ENCODE results near the gene IL21R. TPM values are rescaled to one million over a fixed set of nuclear protein-coding genes. Genes with fewer than 3 reads are reported as not detected.

IL21R gene
- polyA plus RNA-seq (ENCODE audit: insufficient read length in 3 of 3): under 1 TPM; 0.12 to 0.22 (median 0.18) TPM

DNA sequence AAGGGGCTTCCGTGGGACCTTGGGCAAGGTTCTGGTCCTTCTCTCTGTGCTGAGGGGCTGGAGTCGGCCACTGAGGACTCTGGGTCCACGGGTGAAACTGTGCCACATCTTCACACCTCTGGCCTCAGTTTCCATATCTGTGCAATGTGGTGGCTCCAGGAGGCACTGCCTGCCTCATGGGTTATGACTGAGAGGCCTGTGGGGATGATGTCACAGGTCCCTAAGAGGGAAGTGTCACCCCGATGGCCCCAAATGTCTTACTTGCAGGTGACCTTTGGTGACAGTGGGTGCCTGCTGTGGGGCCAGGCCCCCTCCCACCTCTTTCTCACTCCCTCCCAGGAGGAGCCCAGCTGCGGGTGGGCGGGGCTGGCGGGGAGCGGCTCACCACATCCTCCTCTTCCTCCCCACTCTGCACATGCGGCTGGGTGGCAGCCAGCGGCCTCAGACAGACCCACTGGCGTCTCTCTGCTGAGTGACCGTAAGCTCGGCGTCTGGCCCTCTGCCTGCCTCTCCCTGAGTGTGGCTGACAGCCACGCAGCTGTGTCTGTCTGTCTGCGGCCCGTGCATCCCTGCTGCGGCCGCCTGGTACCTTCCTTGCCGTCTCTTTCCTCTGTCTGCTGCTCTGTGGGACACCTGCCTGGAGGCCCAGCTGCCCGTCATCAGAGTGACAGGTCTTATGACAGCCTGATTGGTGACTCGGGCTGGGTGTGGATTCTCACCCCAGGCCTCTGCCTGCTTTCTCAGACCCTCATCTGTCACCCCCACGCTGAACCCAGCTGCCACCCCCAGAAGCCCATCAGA is at the start of gene IL21R:
TSS of gene IL21R (plus strand) at position 407 of the 801 bp plus-strand sequence. CDS start 27,898 bp downstream, outside the sequence.
- DNase-seq (ENCODE audit: low read depth in 3 of 3, low spot score in 2 of 3): no peak

DNA sequence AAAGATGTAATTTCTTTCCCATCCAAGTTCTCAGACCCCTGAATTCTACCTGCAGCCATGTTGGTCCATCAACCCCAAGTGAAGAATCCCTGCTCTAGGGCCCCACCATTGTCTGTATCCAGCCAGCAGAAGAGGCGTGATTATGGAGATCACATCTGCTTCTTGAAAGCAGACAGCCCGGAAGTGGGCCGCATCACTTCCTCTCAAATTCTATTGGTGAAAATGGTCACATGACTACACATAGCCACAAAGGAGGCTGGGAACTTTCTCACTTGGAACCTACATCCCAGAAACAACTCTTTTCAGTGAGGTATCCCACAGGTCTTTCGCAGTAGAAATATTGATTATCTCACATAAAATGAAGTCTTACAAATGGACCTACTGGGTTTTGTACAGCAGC is 48.1 kb upstream of the IL21R start:
- no peak for DNase-seq (ENCODE audit: low read depth in 3 of 3, low spot score in 2 of 3)

DNA sequence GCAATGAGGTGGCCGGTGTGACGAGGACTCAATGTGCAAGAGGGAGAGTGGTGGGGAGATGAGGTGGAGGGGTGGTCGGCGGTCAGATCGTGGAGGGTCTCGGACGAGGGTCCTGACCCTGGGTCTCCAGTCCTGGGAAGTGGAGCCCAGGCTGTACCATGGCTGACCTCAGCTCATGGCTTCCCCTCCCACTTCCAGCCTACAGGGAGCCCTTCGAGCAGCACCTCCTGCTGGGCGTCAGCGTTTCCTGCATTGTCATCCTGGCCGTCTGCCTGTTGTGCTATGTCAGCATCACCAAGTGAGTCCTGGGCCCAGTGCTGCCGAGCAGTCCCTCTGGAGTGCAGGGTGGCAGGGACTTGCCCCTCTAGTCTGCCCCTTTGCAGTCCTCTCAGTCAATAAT is 46.4 kb upstream of the IL21R start:
- no peak for DNase-seq (ENCODE audit: low read depth in 3 of 3, low spot score in 2 of 3)

DNA sequence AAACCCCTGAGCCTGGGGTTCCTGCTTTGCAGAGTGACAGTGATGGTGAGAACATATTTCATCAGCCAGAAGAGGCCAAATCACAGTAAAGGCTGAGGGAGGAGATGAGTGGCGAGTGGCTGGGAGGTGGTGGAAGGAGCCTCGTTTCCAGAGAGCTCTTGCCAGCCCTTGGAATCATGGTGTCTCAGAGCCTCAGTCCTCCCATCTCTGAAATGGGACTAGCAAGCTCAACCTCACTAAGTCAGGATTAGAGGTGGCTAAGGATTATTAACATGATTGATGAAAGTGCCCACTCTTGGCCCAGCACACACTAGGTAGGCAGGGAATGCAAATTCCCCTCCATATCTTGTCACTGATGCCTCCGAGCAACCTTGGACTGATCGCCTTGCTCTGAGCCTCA is 45.2 kb upstream of the IL21R start:
- DNase-seq (ENCODE audit: low read depth in 3 of 3, low spot score in 2 of 3): no peak

DNA sequence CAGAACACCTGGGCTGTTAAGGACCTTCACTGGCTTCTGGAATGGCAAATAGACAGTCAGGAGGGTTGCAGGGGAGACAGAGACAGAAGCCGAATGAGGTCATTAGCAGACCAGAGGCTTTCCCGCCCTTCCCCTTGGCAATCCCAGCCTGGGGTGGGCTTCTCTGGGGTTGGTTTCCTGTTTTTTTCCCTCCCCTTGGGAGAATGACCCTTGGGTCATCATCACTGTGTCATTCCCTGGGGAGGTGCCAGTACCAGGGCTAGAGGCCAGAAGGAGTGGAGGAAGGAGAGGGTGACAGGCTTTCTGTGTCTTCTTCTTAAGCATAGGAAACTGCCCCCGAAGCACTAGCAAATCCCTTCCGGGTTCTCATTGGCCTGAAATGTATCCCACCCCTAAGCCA is 42.9 kb upstream of the IL21R start:
- no peak for DNase-seq (ENCODE audit: low read depth in 3 of 3, low spot score in 2 of 3)

DNA sequence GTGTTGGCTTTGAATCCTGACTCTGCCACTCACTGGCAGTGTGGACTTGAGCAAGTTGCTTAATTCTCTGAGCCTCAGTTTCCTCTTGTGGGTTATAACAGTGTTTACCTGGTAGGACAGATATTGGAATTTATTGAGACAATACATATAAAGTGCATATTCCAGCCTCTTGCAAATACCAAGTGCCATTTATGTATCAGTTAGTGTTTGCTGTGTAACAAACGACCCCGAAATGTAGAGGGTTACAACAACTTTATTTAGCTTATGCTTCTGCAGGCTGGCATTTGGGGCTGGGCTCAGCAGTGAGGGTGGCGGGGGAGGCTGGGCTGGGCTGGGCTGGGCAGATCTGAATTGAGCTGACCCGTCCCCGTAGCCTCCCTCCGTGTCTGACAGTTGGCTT is 42.4 kb upstream of the IL21R start:
- no peak for DNase-seq (ENCODE audit: low read depth in 3 of 3, low spot score in 2 of 3)

DNA sequence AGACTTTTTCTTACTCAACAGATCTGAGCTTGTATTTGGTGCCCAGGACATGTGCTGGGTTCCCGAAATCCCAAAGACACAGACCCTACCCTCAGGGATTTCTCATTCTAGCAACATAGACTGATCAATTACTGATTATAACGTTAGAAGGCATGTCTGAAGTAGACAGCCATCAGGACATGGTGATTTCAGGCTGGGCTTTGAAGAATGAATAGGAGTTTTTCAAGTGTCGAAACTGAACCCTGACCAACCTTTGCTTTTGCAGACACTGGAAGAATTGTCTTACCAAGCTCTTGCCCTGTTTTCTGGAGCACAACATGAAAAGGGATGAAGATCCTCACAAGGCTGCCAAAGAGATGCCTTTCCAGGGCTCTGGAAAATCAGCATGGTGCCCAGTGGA is 40.0 kb upstream of the IL21R start:
- no peak for DNase-seq (ENCODE audit: low read depth in 3 of 3, low spot score in 2 of 3)

DNA sequence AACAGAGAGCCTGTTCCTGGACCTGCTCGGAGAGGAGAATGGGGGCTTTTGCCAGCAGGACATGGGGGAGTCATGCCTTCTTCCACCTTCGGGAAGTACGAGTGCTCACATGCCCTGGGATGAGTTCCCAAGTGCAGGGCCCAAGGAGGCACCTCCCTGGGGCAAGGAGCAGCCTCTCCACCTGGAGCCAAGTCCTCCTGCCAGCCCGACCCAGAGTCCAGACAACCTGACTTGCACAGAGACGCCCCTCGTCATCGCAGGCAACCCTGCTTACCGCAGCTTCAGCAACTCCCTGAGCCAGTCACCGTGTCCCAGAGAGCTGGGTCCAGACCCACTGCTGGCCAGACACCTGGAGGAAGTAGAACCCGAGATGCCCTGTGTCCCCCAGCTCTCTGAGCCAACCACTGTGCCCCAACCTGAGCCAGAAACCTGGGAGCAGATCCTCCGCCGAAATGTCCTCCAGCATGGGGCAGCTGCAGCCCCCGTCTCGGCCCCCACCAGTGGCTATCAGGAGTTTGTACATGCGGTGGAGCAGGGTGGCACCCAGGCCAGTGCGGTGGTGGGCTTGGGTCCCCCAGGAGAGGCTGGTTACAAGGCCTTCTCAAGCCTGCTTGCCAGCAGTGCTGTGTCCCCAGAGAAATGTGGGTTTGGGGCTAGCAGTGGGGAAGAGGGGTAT is 39.3 kb upstream of the IL21R start:
- no peak for DNase-seq (ENCODE audit: low read depth in 3 of 3, low spot score in 2 of 3)

DNA sequence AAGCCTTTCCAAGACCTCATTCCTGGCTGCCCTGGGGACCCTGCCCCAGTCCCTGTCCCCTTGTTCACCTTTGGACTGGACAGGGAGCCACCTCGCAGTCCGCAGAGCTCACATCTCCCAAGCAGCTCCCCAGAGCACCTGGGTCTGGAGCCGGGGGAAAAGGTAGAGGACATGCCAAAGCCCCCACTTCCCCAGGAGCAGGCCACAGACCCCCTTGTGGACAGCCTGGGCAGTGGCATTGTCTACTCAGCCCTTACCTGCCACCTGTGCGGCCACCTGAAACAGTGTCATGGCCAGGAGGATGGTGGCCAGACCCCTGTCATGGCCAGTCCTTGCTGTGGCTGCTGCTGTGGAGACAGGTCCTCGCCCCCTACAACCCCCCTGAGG is 38.7 kb upstream of the IL21R start:
- no peak for DNase-seq (ENCODE audit: low read depth in 3 of 3, low spot score in 2 of 3)

DNA sequence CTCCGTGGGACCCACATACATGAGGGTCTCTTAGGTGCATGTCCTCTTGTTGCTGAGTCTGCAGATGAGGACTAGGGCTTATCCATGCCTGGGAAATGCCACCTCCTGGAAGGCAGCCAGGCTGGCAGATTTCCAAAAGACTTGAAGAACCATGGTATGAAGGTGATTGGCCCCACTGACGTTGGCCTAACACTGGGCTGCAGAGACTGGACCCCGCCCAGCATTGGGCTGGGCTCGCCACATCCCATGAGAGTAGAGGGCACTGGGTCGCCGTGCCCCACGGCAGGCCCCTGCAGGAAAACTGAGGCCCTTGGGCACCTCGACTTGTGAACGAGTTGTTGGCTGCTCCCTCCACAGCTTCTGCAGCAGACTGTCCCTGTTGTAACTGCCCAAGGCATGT is 38.2 kb upstream of the IL21R start:
- no peak for DNase-seq (ENCODE audit: low read depth in 3 of 3, low spot score in 2 of 3)

DNA sequence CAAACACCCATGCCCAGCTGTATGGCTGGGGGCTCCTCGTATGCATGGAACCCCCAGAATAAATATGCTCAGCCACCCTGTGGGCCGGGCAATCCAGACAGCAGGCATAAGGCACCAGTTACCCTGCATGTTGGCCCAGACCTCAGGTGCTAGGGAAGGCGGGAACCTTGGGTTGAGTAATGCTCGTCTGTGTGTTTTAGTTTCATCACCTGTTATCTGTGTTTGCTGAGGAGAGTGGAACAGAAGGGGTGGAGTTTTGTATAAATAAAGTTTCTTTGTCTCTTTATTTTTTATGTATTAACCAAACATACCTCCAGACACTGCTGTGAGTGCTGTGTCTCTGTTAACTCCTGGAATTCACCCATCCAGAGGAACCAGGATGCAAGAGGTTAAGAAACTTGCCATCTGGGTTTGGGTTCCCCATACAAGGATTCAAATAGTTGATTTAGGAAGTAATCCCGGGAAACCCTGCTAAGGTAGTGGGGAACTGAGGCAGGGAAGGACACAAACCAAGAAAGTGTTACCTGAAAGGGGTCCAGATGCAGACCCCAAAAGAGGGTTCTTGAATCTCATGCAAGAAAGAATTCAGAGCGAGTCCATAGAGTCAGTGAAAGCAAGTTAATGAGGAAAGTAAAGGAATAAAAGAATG is 37.4 kb upstream of the IL21R start:
- no peak for DNase-seq (ENCODE audit: low read depth in 3 of 3, low spot score in 2 of 3)

DNA sequence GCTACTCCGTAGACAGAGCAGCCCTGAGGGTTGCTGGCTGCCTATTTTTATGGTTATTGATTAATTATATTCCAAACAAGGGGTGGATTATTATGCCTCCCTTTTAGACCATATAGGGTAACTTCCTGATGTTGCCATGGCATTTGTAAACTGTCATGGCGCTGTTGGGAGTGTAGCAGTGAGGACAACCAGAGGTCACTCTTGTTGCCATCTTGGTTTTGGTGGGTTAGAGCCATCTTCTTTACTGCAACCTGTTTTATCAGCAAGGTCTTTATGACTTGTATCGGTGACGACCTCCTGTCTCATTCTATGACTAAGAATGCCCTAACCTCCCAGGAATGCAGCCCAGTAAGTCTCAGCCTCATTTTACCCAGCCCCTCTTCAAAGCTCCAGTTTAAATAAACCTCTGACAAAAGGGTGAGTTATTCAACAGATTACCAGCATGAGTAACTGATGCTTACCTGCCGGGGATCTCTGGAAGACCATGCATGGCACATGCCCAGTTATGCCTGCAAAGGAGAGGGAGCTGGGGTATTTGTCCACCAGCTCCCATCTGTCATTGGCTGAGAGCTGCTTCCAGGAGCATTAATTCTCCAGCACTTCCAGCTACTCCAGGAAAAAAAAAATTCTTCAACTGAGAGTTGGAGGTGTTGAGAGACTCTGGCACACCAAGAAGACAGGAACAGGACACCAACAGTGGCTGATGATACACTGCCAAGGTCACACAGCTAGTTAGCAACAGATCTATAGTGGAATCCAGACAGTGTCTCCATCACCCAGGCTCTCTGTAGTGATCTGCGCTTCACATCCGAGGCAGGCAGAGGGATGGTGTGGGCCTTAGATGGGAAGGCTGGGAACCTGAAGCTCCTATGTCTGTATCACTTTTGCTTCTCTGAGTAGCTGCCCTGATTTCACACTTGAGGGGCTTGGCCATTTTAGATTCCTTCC is 36.6 kb upstream of the IL21R start:
- no peak for DNase-seq (ENCODE audit: low read depth in 3 of 3, low spot score in 2 of 3)

DNA sequence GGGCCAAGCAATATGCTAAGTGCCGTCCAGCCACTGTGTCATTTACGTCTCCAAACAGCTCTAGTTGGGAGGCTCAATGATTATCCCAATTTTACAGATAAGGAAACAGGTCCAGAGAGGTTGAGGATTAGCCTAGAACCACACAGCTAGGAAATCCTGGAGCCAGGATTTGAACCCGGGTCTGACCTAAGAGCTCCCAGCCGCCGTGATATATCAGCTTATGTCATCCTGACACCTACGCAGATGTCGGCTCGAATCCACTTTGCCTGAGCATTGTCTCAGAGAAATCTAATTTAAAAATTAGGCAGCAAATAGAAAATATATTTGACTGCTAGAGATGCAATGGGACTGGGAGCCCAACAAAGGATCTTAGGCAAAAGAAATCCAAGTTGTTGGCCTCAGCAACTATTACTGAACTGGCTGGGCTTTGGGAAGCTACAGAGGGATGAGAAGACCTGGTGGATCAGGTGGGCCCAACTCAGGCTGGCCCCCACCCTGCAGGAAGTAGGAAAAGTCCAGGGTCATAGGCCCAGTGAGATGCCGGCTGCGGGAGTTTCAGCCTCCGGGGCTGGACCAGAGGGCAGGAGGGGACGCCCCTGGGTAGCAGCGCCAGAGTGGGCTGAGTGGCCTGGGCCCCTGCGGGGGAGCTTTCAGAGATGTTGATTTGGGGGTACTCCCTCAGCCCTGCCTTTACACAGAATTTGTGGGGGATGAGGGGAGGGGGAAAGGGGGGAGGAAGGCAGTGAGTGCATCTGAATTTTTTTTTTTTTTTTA is 35.1 kb upstream of the IL21R start:
- no peak for DNase-seq (ENCODE audit: low read depth in 3 of 3, low spot score in 2 of 3)

DNA sequence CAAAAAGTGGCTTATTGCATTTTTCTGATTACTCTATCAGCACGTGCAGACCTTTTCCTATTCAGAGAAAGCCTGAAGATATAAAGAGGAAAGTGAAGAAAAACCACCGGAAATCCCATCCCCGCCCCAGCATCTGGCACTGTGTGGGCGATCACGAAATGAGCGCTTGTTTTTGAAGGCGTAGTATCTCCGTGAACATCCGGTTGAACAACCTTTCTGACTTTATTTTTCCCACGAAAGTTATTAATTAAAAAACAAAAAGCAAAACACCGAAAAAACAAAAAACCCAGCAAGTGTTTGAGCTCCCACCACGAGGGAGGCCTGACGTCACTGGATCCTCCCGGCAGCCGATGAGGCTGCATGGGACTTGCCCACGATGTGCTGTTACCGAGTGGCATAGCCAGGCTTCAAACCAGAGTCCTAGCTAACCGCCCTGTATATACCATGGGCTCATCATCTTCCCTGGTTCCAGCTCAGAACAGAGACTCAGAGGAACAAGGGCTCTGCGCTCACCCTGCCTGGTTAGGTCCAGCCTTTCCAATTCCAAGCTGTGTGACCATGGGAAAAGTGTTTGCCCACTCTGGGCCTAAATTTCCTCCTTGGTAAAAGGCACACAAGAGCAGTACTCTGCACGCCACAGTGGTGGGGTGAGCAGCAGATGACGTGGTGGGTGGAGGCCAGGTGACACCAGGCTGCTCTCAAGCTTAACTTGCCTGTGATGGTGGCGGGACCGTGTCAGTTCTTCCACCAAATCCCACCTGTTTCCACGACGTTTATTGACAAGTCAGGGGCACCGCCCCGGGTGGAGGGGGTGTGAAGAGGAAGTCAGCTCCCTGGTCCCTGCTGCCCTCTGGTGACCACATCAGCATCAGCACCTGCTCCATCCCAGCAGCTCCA is 34.3 kb upstream of the IL21R start:
- DNase-seq (ENCODE audit: low read depth in 3 of 3, low spot score in 2 of 3): peak in 2 of 3 donors; percentile 3 to 15

DNA sequence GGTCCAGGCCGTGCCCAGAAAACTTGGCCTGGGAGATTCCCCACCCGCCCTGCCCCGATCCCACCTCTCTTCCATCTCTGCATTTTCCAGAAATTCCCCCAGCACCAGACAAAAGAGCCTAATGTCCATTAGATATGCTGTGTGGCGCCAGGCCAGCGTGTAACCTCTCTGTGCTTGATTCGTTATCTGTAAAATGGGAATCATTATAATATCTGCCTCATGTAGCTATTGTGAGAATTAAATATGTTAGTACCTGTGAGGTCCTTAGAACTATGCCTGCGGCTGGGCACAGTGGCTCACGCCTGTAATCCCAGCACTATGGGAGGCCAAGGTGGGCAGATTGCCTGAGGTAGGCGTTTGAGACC is 33.6 kb upstream of the IL21R start:
- DNase-seq (ENCODE audit: low read depth in 3 of 3, low spot score in 2 of 3): no peak

DNA sequence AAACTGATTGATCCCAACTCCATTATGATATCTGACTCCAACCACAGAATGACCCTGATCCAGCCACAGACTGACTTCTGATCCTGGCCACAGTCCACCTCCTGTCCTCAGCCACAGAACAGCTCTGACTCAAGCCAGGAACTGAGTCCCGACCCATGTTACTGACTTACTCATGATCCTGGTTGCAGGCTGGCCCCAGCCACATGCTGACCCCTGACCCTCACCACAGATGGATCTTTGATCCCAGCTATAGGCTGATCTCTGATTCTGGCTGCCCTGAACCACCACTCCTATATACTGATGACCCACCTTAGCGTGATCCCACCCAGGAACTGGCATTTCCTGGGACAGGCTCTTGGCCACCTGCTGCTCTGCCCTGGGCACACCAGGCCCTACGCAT is 32.2 kb upstream of the IL21R start:
- DNase-seq (ENCODE audit: low read depth in 3 of 3, low spot score in 2 of 3): no peak

DNA sequence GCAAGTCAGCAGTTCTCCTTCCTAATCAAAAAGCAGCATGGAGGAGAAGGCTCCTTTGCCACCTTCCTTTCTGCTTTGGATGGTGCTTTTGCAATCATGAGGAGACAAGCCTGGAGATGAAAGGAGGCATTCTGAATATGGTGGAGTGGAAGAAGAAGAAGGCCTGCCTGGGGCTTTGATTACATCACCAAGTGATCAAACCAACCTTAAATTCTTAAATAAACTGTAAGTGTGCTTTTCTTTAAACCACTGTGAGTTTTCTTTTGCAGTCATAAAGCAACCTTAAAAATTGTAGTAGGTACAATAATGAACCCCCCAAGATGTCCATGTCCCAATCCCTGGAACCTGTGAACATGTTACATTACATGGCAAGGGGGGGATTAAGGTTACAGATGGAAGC is 31.7 kb upstream of the IL21R start:
- DNase-seq (ENCODE audit: low read depth in 3 of 3, low spot score in 2 of 3): no peak

DNA sequence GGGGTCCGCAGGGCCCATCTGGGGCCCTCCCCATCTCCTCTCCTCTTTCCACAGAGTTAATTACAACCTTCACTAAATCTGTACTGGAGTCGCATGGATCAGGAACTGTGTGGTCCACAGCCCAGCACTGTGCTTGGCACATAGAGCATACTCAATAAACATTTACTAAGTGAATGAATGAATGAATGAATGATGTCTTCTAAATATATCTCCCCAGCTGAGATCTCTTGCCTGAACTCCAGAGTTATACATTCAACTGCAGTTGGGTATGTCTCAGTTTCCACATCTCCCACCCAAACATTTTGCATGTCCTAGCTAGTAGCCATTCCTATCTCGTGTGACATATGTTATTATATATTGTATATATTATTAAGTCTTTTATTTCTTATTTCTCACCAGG is 28.7 kb upstream of the IL21R start:
- no peak for DNase-seq (ENCODE audit: low read depth in 3 of 3, low spot score in 2 of 3)

DNA sequence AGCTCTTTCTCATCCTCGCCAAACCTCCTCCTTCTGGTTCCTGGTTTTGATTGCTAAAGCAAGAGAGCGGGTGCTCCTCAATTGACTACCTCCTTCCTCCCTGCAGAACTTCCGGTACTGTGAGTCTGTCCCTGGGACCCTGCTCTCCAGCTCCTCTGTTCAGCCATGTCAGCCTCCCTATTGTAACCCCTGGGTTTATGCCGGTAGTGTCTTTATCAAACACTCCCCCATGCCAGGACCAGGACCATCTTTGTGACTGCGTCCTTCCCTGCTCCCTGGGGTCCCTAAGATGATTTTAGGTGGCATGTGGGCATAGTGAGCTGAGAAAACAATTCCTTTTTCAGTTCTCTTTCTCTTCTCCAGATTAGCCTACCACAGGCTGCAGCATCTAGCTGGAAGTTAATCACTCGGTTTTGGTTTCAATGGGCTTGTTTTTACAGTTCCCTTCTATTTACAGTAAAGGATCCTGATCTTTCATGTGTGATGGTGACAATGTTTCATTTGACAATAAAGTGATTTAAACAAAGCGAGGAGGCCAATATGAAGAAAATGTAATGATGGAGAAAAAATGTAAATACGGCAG is 27.7 kb upstream of the IL21R start:
- DNase-seq (ENCODE audit: low read depth in 3 of 3, low spot score in 2 of 3): no peak
